Type B pancreatic cell (in vitro differentiated cells): ENCODE results near the gene ZAP70. TPM values are rescaled to one million over a fixed set of nuclear protein-coding genes. Genes with fewer than 3 reads are reported as not detected.
A peak's percentile ranks its signal among the peaks of the same experiment; 100 is the strongest.

Source experiments
- DNase-seq: peaks from one replicate; pipeline ENCODE4 v3.0.0; 2021; ENCODE audit warnings: mixed read lengths; ENCODE audit not compliant: unreplicated experiment; ENCODE audit errors: extremely low spot score
- H3K27ac Mint-ChIP-seq: 2 replicates; pipeline ENCODE4 v1.8.0; 2021; ENCODE audit warnings: mild to moderate bottlenecking, mixed read lengths
- H3K27me3 Mint-ChIP-seq: 2 replicates; pipeline ENCODE4 v1.8.0; 2021; ENCODE audit warnings: mixed read lengths
- H3K36me3 Mint-ChIP-seq: 2 replicates; pipeline ENCODE4 v1.8.0; 2021; ENCODE audit warnings: mixed read lengths
- H3K4me1 Mint-ChIP-seq: one replicate; pipeline ENCODE4 v1.8.0; 2021; ENCODE audit warnings: mixed read lengths; ENCODE audit not compliant: unreplicated experiment
- H3K4me3 Mint-ChIP-seq: 2 replicates; pipeline ENCODE4 v1.8.0; 2021; ENCODE audit warnings: mild to moderate bottlenecking, mixed read lengths
- H3K9me3 Mint-ChIP-seq: 2 replicates; pipeline ENCODE4 v1.8.0; 2021; ENCODE audit warnings: mixed read lengths
- total RNA-seq: library from RNA; stranded (reverse); gene quantifications from 2 replicates; pipeline ENCODE4 v1.2.1, GENCODE V29; 2021; ENCODE audit warnings: low replicate concordance
- TF ChIP-seq, protein P1 (sequence below): fragments of 200-600 bp; sonication (generic); conservative IDR thresholded peaks from 2 replicates; pipeline ENCODE4 v1.5.0; 2021; ENCODE audit warnings: antibody characterized with exemption, mild to moderate bottlenecking

Gene ZAP70
- total RNA-seq, 1 donor from 2014 or later: 2.5 TPM

DNA sequence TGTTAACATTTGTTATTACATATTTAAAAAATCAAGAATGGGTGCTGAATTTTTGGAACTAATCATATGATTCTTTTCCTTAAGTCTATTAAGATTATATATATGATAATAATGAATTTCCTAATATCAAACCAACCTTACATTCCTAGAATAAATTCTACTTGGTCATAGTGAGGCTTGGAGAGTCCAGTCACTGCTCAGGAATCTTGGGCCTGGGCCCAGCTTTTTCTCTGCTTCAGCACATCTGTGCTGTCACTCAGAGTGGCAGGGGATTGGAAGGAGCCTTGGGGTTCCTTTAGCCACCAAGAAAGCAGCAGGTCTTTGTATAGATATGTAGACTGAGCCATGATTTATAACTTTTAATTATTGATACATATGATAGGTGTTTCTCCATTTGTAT lies 19.9 kb upstream of the ZAP70 start:
- H3K36me3 Mint-ChIP-seq: no peaks in the 10 kb centered on the region
- no peak overlapping the region for H3K27ac Mint-ChIP-seq
- H3K4me1 Mint-ChIP-seq: peaks cover 5% of the 10 kb centered on the region
- TF ChIP-seq, protein P1, sequence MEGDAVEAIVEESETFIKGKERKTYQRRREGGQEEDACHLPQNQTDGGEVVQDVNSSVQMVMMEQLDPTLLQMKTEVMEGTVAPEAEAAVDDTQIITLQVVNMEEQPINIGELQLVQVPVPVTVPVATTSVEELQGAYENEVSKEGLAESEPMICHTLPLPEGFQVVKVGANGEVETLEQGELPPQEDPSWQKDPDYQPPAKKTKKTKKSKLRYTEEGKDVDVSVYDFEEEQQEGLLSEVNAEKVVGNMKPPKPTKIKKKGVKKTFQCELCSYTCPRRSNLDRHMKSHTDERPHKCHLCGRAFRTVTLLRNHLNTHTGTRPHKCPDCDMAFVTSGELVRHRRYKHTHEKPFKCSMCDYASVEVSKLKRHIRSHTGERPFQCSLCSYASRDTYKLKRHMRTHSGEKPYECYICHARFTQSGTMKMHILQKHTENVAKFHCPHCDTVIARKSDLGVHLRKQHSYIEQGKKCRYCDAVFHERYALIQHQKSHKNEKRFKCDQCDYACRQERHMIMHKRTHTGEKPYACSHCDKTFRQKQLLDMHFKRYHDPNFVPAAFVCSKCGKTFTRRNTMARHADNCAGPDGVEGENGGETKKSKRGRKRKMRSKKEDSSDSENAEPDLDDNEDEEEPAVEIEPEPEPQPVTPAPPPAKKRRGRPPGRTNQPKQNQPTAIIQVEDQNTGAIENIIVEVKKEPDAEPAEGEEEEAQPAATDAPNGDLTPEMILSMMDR: no peak
- no peaks in the 10 kb centered on the region for H3K9me3 Mint-ChIP-seq
- no peak for DNase-seq
- no peaks in the 10 kb centered on the region for H3K27me3 Mint-ChIP-seq
- no peak overlapping the region for H3K4me3 Mint-ChIP-seq

DNA sequence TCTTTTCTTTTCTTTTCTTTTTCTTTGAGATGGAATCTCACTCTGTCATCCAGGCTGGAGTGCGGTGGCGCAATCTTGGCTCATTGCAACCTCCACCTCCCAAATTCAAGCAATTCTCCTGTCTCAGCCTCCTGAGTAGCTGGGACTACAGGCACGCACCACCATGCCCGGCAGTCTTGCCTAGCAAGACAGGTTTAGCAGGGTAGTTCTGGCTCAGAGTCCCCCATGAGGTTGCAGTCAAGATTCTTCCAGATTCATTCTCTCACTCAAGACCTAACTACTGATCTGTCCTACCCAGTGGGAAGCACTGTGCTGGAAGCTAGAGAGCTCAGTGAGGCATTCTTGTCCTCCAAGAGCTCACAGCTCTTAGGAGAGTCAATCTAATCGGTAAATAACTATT lies 17.6 kb upstream of the ZAP70 start:
- no peak overlapping the region for H3K4me3 Mint-ChIP-seq
- H3K27me3 Mint-ChIP-seq: no peaks in the 10 kb centered on the region
- H3K36me3 Mint-ChIP-seq: no peaks in the 10 kb centered on the region
- no peak overlapping the region for H3K27ac Mint-ChIP-seq
- DNase-seq: no peak
- peaks cover 15% of the 10 kb centered on the region for H3K4me1 Mint-ChIP-seq
- TF ChIP-seq, protein P1: no peak
- no peaks in the 10 kb centered on the region for H3K9me3 Mint-ChIP-seq

DNA sequence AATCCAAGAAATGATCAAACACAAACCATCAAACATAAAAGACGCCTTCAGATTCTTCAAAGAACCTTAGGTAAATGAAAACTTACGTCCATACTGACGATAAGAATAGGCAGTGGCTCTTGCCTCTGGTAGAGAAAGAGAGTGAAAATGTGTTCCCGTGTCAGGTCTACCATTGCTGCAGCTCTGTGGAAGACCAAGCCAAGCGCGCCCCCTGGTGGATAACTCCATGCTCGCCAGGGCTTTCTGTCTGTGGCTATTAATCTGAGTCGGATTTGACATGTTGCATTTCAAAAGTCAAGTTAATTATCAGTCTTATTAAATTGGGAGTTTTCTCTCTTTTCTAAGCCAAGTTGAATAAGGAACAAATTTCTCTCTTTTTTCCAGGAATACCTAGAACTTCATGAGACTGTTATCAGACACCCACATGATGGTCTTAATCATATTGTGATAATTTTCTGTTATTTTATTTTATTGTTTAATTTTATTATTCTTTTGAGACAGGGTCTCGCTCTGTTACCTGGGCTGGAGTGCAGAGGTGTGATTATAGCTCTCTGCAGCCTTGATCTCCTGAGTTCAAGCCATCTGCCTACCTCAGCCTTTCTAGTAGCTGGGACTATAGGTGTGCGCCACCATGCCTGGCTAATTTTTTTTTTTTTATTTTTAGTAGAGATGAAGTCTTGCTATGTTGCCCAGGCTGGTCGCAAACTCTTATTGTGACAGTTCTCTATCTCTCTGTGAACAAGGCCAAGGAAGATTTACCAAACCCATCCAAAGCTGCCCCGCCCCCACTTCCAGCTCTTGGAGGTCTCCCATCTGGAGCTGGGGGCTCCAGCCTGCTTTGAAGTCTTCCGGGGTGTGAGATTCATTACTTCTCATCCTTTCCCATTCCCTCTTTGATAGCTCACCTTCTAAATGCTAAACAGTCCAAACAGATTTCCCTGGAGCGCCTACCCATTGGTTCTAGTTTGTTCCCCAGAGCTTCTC lies 15.8 kb upstream of the ZAP70 start:
- Mint-ChIP-seq H3K9me3 (no peaks in the 10 kb centered on the region), H3K4me3 (peak overlapping the region; percentile 49), H3K36me3 (no peaks in the 10 kb centered on the region), H3K27ac (peak overlapping the region; percentile 77), H3K4me1 (peaks cover 18% of the 10 kb centered on the region), H3K27me3 (no peaks in the 10 kb centered on the region)
- DNase-seq: peak; percentile 87
- TF ChIP-seq, protein P1: peak; percentile 99

DNA sequence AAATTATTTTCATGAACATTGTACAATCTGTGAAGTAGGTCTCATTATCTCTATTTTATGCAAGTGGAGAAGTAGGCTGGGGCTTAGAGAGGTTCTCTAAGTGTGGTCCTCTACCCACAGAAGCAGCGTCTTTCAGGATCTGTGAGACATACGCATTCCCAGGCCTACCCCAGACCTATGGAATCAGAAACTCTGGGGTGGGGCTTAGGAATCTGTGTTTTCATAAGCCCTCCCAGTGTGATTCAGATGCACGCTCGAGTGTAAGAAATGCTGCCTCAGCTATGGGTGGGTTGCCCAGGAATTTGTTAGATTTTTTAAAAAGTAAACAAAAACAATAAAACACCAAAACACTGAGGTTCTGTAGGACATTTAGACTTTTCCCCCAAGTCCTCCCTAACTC lies 14.8 kb upstream of the ZAP70 start:
- H3K4me3 Mint-ChIP-seq: no peak overlapping the region
- H3K9me3 Mint-ChIP-seq: no peaks in the 10 kb centered on the region
- H3K27ac Mint-ChIP-seq: no peak overlapping the region
- peaks cover 24% of the 10 kb centered on the region for H3K4me1 Mint-ChIP-seq
- no peaks in the 10 kb centered on the region for H3K27me3 Mint-ChIP-seq
- no peaks in the 10 kb centered on the region for H3K36me3 Mint-ChIP-seq
- TF ChIP-seq, protein P1: no peak
- DNase-seq: no peak

DNA sequence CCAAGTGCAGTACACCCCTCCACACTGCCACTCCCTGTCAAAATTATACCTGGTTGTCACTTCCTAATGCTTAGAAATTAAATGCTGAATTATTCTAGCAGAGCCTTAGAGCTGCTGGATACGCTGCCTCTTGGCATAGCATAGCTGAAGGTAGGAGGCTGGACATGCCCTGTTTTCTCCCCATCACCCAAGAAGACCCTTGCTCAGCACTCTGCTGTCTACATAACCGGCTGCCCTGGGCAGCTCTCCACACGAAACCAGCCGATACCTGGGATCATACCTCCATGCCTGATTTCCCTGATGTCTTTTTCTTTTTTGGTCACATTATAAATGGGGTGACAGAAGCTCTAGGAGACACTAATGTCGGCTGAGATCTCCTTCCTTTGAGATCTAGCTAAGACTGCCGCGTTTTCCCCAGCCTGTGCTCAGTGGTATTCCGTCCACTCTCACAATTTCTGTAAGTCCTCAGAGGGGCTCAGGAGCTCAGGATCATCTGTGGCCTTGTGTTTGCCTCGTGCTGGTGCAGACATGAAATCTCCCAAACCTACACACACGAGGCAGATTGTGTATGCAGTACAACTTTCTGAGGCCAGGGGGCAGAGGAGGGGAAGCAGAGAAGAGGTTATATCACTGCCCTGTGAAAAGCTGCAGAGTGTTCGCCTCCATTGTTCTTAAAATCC lies 13.5 kb upstream of the ZAP70 start:
- Mint-ChIP-seq H3K4me1 (peaks cover 24% of the 10 kb centered on the region), H3K27ac (peak overlapping the region; percentile 63), H3K27me3 (no peaks in the 10 kb centered on the region), H3K4me3 (no peak overlapping the region), H3K36me3 (no peaks in the 10 kb centered on the region), H3K9me3 (no peaks in the 10 kb centered on the region)
- TF ChIP-seq, protein P1: peak; percentile 81
- DNase-seq: peak; percentile 72
